Measurements from ENCODE around the gene ZNF483.
"Not testable (repeated sequence)": the region's sequence is repeated elsewhere in the genome, so short reads cannot be mapped to it uniquely, and the experiment has no call there.

The ZNF483 gene

DNA sequence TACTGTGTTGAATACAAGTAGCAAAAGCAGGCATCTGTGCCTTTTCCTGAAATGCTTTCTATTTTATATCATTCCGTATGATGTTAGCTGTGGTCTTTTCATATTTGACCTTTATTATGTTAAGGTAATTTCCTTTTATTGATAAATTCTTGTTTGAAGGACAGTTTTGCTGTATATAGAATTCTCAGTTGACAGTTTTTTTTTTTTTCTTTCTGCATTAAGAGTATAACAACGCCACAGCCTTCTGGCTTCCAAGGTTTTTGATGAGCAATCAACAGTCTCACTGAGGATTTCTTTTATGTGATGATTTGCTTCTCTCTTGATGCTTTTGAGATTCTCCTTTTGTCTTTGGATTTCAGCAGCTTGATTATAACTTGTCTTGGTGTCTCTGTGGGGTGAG lies 23.6 kb downstream of the ZNF483 start:
- no peak for DNase-seq

GRCh38 chr9:111555425-111555824 lies 30.4 kb downstream of the ZNF483 start:
- DNase-seq: not testable (repeated sequence)

DNA sequence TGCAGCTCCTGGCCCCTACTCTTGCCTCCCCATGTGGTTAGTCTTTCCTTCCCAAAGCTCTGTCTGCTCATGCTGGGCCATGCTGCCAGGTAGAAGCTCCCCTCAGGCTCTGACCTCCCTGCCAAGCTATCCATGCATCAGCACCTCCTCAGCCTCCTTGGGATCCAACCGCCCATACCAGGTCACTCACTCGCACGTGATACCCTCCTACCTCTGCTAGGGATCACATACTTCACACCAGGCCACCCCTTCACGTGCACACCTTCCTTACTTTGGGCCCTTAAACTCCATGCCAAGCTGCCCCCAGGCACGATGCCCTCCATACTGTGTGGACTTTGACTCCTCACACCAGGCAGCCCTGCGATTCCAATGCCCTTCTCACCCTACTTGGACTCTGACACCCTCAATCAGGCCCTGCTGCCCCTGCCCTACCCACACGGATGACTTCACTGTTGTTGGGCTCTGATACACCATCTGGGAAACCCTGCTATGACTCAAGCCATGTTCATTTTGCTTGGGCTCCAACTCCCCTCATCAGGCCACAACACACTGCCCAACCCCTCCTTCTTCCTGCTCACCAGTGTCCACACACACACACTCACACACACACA lies 34.1 kb downstream of the ZNF483 start:
- no peak for DNase-seq

DNA sequence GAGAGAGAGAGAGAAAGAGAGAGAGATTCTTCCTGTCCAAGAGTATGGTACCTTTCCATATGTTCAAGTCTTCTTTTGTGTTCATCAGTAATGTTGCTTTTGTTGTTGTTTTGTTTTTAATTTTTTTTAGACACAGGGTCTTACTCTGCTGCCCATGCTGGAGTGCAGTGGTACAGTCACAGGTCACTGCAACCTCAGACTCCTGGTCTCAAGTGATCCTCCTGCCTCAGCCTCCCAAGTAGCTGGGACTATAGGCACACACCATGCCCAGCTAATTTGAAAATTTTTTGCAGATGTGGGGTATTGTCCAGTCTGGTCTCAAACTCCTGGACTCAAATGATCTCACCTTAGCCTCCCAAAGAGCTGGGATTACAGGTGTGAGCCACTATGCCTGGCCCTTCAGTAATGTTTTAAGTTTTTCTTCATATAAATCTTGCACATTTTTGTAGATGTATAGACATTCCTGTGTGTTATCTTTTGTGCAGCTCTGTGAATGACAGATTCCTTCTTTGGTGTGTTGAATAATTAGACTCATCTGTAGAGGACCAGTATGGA lies 36.3 kb downstream of the ZNF483 start:
- DNase-seq: no peak

DNA sequence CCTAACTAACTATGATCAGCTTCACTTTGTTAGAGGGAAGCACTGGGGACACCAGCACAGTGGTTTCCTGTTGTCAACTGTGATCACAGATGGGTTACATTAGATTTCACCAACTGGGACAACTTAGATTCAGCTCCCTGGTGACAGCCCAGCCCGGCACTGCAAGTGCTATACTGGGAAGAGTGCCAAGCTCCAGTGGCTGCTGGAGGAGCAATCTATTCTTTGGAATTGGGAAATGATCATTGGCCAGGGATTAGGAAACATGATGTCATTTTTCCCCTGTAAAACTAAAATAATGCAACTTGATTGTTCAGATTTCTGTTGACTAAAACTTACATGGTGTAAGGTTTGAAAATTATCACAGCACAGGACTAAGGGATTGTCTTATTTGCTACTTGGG lies 41.3 kb downstream of the ZNF483 start:
- no peak for DNase-seq

- not testable (repeated sequence) for DNase-seq
Measured at GRCh38 chr9:111568127-111568526, 43.1 kb downstream of the ZNF483 start.

DNA sequence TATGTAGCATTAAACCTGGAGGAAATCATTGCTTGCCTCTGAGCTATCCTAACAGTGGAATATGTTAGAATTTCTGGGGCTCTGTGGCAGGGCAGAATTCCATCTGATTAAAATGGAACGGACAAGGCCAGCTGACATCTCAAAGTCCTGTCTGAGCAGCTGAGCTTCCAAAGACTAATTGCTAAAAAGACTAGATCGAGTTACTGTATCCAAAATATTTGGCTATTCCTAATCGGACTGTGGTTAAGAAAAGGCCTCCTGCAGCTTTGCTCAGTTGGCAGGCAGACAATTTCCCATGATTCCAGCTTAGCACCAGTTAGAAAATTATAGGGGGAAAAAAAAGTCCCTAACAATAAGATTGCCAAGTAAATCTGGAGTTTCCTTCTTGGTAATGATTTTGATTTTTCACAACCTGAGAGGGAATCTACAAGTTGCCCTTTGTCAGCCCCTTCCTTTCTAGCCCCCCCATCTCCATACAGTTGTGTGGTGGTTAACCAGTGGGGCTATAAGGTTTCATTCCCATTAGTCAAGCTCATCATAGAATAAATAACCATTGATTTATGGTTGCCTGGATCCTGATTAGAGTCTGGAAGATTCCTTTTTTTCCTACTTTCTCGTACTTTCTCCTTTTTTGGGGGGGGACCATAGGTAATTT lies 48.1 kb downstream of the ZNF483 start:
- no peak for DNase-seq

DNA sequence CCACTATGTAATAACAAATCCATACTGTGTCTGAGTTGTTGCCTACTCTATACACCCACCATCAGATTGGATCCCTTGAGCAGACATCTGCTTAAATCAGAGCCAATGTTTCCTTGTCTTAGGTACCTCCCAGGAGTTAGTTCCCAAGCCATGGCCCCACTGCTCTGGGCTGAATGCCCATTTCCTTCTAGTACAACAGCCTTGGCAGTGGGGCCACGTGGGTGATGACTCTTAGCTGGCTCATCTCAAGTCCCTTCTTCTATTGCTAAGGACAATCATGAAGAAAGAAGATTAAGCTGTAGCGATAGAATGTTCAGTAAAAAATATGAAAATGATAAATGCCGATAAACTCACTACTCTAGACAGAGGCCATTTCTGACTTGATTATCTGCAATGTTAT lies 57.9 kb downstream of the ZNF483 start:
- no peak for DNase-seq

DNA sequence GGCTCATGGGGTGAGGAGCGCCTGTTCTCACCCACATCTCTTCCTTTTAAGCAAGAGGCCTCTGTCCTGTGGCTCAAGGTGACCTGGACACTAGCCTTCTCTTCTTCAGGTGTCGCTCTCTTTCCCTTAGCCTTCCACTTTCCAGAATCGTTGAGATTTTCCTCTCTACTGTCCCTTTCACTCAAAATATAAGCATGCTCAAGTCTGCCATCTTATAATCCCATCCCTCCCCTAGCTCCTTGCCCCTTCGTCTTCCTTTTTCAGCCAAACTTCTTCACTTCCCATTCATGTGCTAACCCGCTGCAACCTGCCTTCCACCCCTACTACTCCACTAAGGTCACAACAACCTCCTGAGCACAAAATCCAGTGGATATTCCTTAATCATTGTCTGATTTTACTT lies 61.4 kb downstream of the ZNF483 start:
- no peak for DNase-seq

DNA sequence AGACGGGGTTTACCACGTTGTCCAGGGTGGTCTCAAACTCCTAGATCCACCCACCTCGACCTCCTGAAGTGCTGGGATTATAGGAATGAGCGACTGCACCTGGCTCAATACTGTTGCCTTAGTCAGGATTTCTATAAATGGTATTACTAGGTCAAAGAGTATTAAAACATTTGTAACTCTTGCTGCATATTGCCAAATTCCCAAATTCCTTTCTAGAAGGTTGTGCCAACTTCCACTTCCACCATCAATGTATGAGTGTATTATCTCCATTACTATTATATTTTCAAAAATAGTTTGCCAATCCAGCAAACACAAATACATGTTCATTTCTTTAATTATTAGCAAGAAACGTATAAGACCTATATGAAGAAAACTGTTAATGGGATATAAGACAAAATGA lies 63.9 kb downstream of the ZNF483 start:
- DNase-seq: no peak

- no peak for DNase-seq
Measured at GRCh38 chr9:111597852-111598732, 73.1 kb downstream of the ZNF483 start.

- no peak for DNase-seq
Measured at GRCh38 chr9:111598733-111599091, 73.7 kb downstream of the ZNF483 start.

DNA sequence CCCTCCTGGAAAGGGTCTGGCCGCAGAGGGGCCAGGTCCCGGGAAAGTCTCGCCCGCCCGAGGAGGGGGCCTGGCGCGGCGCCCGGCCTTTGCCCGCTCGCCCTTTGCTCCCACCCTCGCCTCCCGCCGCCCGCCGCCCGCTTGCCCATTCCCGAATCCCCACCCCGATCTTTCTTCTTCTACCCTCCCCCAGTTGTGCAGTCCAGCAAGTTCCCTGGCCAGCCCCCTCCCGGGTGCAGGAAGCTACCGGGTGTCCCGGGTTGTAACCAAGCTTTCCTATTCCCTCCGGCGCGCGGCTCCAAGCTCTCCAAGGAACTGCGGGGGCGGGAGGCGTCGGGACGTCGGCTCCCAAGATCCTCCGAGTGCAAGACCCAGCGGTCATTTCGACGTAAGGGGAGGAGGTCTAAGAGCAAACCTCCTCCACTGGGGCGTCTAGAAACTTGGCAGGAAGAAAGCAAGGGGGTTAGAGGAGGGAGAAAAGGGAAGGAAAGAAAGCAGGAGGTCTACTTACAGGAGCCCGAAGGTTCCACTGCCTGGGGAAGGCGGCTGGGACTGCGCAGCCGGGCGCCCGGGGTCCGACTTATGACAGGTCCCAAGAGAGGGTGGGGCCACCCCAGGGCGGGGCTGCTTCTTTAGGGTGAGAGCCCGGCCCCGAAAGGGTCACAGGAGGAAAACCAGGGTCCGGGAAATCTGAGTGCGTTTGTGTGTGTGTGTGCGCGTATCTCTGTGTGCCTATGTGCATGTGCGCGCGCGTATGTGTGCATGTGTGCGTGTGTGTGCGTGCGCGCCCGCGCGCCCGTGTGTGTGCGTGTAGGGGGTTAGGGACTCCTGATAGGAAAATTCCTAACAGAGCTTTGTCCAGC lies 74.3 kb downstream of the ZNF483 start, which contains the start of gene PTGR1:
TSS of gene PTGR1 (minus strand) at position 556 of the 863 bp plus-strand sequence. CDS start 2,225 bp downstream, outside the sequence.
- no peak for DNase-seq

GRCh38 chr9:111599955-111600343 lies 75.0 kb downstream of the ZNF483 start:
- no peak for DNase-seq

- no peak for DNase-seq
Measured at GRCh38 chr9:111601237-111602018, 76.4 kb downstream of the ZNF483 start.

- DNase-seq: no peak
Measured at GRCh38 chr9:111603041-111603440, 78.1 kb downstream of the ZNF483 start.

GRCh38 chr9:111604054-111604615 lies 79.2 kb downstream of the ZNF483 start:
- DNase-seq: no peak

GRCh38 chr9:111605041-111605559 lies 80.1 kb downstream of the ZNF483 start:
- no peak for DNase-seq

DNA sequence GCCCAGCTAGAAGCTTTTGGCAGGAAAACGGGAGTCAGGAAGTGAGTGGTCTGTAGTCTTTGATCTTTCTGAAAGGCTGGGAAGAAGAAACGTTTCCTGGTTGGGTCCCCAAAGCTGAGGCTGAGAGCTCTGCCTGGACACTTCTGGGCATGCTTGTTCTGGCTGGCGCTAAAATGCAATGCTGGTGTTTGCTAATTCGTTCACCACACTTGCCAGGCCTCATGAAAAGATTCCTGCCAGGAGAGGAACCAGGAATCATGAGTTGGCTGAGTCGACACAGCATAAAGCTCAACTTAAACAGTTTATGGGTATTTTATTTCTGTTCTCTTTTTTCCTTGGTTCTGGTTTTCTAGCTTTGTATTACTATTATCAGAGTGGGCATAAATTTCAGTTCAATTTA lies 85.2 kb downstream of the ZNF483 start:
- no peak for DNase-seq

GRCh38 chr9:111610845-111611244 lies 85.9 kb downstream of the ZNF483 start:
- DNase-seq: no peak

GRCh38 chr9:111613436-111614040 lies 88.6 kb downstream of the ZNF483 start:
- DNase-seq: no peak
